Transverse colon (tissue), 3 donors: ENCODE measurements around the gene PLCB1.

Experiments used
- POLR2A ChIP-seq: fragments of 450-650 bp; IDR thresholded peaks from one replicate; pipeline ENCODE4 v1.6.1; 2016; ENCODE audit warnings: antibody characterized with exemption, mild to moderate bottlenecking, moderate library complexity
- TF ChIP-seq, protein P1 (sequence below), 5 experiments: fragments of 200-600 bp in 3 of 5; fragments of 450-650 bp in 2 of 5; sonication (generic) in 3 of 5; IDR thresholded peaks; 1 replicate in 2 of 5; 2 replicates in 3 of 5; pipeline ENCODE4 v1.5.1; 2016 to 2017; ENCODE audit warnings: antibody characterized with exemption in 5 of 5, inconsistent platforms in 3 of 5, mild to moderate bottlenecking in 2 of 5, moderate library complexity in 1 of 5

GRCh38 chr20:8147476-8147875 lies 15.4 kb downstream of the PLCB1 start:
- TF ChIP-seq, protein P1, sequence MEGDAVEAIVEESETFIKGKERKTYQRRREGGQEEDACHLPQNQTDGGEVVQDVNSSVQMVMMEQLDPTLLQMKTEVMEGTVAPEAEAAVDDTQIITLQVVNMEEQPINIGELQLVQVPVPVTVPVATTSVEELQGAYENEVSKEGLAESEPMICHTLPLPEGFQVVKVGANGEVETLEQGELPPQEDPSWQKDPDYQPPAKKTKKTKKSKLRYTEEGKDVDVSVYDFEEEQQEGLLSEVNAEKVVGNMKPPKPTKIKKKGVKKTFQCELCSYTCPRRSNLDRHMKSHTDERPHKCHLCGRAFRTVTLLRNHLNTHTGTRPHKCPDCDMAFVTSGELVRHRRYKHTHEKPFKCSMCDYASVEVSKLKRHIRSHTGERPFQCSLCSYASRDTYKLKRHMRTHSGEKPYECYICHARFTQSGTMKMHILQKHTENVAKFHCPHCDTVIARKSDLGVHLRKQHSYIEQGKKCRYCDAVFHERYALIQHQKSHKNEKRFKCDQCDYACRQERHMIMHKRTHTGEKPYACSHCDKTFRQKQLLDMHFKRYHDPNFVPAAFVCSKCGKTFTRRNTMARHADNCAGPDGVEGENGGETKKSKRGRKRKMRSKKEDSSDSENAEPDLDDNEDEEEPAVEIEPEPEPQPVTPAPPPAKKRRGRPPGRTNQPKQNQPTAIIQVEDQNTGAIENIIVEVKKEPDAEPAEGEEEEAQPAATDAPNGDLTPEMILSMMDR (IDR thresholded peaks at IDR 0.05): no peak
- TF ChIP-seq POLR2A: no peak
